GM12874 (cell line): Measurements from ENCODE around the gene ABR.

ENCODE experiments used
- TF ChIP-seq, protein P1 (sequence below): IDR thresholded peaks from 2 replicates; pipeline ENCODE4 v1.5.1; 2011; ENCODE audit warnings: low read depth, mild to moderate bottlenecking, control low read depth, low read length, moderate library complexity; ENCODE audit not compliant: insufficient read depth

The ABR gene

DNA sequence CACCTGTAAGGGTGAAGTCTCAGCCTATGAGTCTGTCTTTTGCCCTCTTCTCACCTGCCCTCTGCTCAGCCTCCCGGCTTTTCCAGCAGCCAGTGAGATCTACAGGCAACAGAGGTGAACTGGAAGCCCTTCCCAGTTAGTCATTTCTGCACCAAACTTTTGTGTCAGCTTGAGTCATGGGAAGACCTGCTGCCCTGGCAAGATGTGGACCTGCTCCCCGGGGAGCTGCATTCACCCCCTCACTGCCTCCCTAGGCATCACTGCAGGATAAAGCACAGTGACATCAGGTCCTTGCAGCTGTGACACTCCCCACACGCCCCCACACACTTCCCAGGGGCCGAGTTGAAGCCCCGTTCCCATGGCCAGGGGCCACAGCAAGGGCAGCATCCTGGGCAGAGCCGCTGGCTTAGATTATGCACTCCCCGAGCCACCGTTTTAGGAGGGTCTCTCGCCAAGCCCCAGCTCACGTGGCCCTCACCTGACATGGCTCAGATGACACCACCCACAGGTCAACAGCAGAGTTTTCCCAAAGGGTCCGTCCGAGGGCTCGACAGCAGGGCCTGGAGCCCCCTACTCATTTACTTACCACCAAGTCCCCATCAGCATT, 6.5 kb upstream of the ABR start:
- TF ChIP-seq, protein P1, sequence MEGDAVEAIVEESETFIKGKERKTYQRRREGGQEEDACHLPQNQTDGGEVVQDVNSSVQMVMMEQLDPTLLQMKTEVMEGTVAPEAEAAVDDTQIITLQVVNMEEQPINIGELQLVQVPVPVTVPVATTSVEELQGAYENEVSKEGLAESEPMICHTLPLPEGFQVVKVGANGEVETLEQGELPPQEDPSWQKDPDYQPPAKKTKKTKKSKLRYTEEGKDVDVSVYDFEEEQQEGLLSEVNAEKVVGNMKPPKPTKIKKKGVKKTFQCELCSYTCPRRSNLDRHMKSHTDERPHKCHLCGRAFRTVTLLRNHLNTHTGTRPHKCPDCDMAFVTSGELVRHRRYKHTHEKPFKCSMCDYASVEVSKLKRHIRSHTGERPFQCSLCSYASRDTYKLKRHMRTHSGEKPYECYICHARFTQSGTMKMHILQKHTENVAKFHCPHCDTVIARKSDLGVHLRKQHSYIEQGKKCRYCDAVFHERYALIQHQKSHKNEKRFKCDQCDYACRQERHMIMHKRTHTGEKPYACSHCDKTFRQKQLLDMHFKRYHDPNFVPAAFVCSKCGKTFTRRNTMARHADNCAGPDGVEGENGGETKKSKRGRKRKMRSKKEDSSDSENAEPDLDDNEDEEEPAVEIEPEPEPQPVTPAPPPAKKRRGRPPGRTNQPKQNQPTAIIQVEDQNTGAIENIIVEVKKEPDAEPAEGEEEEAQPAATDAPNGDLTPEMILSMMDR: no peak

DNA sequence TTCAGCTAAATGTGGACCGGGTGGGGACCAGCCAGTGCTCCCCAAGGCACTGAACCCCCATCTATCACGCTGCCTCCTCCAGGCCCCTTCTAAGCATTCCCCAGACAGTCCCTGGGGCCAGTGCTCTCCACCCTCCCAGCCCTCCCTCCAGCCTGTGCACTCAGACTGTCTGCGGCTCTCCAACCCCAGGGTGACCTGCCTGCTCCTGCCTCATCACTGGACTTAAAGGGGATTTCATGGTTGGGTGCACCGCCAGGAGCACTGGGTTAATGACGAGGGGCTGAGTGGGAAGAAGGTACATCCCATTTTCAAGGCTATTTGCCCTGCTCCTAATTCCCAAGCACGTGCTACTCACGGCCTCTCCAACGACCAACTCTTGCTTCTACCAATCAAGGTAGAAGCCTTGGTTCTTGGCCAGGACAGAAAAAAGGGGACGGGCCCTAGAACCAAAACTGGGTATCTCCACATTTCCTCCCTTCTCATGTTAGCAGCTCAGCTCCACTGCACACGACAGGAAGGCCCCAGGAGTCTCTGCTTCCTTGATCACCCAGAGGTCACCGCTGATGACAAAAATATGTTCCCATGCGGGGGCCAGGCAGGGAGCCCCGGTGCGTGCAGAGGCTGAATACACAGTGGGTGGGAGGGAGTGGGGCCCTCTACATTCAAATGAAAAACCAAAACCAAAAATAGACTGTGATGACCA, 3.5 kb upstream of the ABR start:
- TF ChIP-seq, protein P1: no peak

DNA sequence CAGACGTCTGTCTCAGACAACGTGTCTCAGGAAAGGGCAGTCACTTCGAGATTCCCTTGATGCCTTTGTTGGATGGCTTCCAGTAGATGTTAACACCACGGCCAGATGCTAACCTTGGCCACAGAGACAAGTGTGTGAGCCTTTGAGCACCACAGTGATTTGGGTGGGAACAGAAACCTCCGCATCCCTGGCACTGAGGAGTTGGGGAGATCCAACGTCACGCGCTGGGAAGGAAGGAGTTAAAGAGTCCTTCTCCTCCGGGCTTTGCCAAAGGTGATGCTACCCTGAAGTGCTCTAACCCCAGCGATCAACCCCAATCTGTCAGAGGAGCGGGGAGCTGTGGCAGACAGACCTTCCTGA, 3.0 kb upstream of the ABR start:
- TF ChIP-seq, protein P1: no peak

DNA sequence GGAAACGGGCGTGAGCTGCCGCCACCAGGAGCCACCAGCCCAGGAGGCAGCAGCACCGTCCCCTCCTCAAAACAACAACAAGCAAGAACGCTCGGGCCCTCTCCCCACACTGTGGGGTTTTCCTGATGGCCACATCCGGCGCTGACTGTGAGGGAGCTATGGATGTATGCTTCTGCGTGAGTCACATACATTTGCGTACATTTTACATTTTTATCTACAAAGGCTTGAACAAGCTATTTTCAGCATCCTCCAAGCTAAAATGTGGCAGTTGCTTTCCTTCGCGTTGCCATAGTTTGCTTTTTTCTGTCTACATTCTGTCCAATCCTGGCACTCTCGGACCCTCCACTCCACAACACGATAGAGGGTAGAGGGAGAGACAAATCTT, 2.0 kb upstream of the ABR start:
- TF ChIP-seq, protein P1: no peak

DNA sequence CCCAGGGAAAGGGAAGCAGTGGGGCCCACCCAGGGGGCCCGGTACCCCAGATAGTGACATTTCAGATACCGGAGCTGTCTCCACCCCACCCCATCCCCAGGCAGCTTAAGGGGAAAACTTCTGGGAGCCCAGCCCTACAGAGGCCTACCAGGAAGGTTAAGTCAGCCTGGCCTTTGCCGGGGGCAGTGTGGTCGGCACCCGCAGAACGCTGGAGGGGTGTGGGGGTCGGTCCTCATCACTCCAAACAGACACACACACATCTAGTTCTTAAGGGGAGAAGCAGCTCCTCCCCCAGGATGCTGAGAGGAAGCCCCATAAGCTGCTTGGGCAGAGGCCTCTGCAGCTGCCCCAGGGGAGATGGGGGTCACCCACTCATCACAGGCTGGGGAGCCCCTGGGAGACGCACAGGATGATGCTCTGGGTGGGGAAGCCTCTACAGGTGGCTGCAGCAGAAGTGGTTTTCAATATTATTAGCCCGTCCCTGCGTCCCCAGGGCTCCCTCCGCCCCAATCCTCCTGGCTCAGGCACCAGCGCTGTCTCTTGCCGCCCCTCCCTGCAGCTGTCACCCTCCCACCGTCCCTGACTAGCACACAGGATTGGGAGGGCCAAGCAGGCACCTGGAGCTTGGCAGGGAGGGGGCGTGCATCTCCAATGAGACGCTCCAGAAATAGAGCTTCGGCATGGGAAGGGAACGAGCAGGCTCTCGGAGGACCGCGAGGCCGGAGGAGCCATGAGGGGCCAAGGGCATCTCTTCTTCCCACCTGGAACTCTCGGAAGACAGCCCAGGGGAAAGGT, 1.4 kb upstream of the ABR start:
- TF ChIP-seq, protein P1: no peak

DNA sequence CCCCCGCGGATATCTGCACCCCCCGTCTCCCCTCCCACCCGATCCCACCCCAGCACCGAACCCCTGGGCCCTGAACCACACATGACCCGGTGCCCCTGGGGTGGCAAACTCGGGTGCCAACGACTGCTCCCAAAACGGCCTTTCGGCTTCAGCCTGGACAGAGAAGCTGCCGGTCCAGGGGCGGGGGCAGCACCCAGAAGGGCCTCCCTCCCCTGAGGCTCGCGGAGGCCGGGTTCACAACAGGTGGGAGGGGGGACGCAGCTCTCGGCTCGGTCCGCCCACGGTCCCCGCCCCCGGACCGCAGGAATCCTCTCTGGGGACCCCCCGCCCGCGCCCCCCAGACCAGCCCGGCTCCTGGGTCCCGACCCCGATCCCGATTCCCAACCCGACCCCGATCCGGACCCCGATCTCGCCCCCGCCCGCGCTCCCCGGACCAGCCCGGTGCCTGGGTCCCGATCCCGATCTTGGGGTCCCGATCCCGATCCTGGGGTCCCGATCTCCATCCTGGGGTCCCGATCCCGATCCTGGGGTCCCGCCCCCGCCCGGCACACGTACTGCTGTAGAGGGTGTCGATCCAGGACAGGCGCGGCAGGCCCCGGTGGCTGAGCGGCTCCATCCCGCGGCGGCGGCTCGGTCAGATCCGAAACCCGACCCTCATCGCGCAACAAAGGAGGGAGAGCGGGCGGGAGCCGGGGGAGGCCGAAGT, 516 bp downstream of the ABR start:
- TF ChIP-seq, protein P1: no peak
